Glutamatergic neuron (in vitro differentiated cells): ENCODE results near the gene SAMD14. TPM values are rescaled to one million over a fixed set of nuclear protein-coding genes. Genes with fewer than 3 reads are reported as not detected.

Source experiments
- DNase-seq: peaks from one replicate; pipeline ENCODE4 v3.0.0; 2022
- H3K27ac Mint-ChIP-seq: one replicate; pipeline ENCODE4 v1.8.0; 2020; ENCODE audit warnings: mild to moderate bottlenecking, mixed read lengths, inconsistent platforms; ENCODE audit not compliant: unreplicated experiment
- H3K27me3 Mint-ChIP-seq: one replicate; pipeline ENCODE4 v1.8.0; 2020; ENCODE audit warnings: mild to moderate bottlenecking, moderate library complexity, mixed read lengths, inconsistent platforms; ENCODE audit not compliant: unreplicated experiment
- H3K36me3 Mint-ChIP-seq: one replicate; pipeline ENCODE4 v1.8.0; 2020; ENCODE audit warnings: mild to moderate bottlenecking, mixed read lengths, inconsistent platforms; ENCODE audit not compliant: unreplicated experiment
- H3K4me1 Mint-ChIP-seq: one replicate; pipeline ENCODE4 v1.8.0; 2020; ENCODE audit warnings: mild to moderate bottlenecking, low read depth, mixed read lengths, inconsistent platforms; ENCODE audit not compliant: unreplicated experiment
- H3K4me3 Mint-ChIP-seq: one replicate; pipeline ENCODE4 v1.8.0; 2020; ENCODE audit warnings: mild to moderate bottlenecking, mixed read lengths, inconsistent platforms; ENCODE audit not compliant: unreplicated experiment
- H3K9me3 Mint-ChIP-seq: one replicate; pipeline ENCODE4 v1.8.0; 2020; ENCODE audit warnings: mild to moderate bottlenecking, moderate library complexity, mixed read lengths, inconsistent platforms; ENCODE audit not compliant: unreplicated experiment
- total RNA-seq: library from RNA; stranded (reverse); fragmentation: NEBNext Ultra II Directional; extraction: Animal tissue kit (Norgen Biotek cat#: 25700); gene quantifications from one replicate; pipeline ENCODE4 v1.2.1, GENCODE V29; 2021; ENCODE audit not compliant: unreplicated experiment
- TF ChIP-seq, protein P1 (sequence below): fragments of 200-600 bp; sonication (generic); IDR thresholded peaks from one replicate; pipeline ENCODE4 v1.5.0; 2021; ENCODE audit not compliant: partially characterized antibody, unreplicated experiment

Gene SAMD14
- total RNA-seq, 1 donor from 2014 or later: 95.0 TPM

GRCh38 chr17:50087246-50087911, 42.6 kb downstream of the SAMD14 start:
- Mint-ChIP-seq H3K27me3 (no peaks in the 10 kb centered on the region), H3K4me1 (no peaks in the 10 kb centered on the region), H3K4me3 (peak overlapping the region; percentile 11), H3K36me3 (no peaks in the 10 kb centered on the region), H3K9me3 (peaks cover 1% of the 10 kb centered on the region), H3K27ac (no peak overlapping the region)
- DNase-seq: peak; percentile 86
- TF ChIP-seq, protein P1, sequence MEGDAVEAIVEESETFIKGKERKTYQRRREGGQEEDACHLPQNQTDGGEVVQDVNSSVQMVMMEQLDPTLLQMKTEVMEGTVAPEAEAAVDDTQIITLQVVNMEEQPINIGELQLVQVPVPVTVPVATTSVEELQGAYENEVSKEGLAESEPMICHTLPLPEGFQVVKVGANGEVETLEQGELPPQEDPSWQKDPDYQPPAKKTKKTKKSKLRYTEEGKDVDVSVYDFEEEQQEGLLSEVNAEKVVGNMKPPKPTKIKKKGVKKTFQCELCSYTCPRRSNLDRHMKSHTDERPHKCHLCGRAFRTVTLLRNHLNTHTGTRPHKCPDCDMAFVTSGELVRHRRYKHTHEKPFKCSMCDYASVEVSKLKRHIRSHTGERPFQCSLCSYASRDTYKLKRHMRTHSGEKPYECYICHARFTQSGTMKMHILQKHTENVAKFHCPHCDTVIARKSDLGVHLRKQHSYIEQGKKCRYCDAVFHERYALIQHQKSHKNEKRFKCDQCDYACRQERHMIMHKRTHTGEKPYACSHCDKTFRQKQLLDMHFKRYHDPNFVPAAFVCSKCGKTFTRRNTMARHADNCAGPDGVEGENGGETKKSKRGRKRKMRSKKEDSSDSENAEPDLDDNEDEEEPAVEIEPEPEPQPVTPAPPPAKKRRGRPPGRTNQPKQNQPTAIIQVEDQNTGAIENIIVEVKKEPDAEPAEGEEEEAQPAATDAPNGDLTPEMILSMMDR: peak; percentile 97

GRCh38 chr17:50081757-50082156, 48.2 kb downstream of the SAMD14 start:
- no peak for DNase-seq
- Mint-ChIP-seq H3K4me1 (peaks cover 26% of the 10 kb centered on the region), H3K9me3 (peaks cover 4% of the 10 kb centered on the region), H3K27ac (no peak overlapping the region), H3K36me3 (no peaks in the 10 kb centered on the region), H3K27me3 (peaks cover 14% of the 10 kb centered on the region), H3K4me3 (no peak overlapping the region)
- TF ChIP-seq, protein P1: no peak

GRCh38 chr17:50080827-50081226, 49.1 kb downstream of the SAMD14 start:
- Mint-ChIP-seq H3K27ac (peak overlapping the region; percentile 29), H3K36me3 (no peaks in the 10 kb centered on the region), H3K4me3 (peak overlapping the region; percentile 5), H3K9me3 (peaks cover 4% of the 10 kb centered on the region), H3K4me1 (peaks cover 26% of the 10 kb centered on the region), H3K27me3 (peaks cover 16% of the 10 kb centered on the region)
- no peak for DNase-seq
- TF ChIP-seq, protein P1: no peak

DNA sequence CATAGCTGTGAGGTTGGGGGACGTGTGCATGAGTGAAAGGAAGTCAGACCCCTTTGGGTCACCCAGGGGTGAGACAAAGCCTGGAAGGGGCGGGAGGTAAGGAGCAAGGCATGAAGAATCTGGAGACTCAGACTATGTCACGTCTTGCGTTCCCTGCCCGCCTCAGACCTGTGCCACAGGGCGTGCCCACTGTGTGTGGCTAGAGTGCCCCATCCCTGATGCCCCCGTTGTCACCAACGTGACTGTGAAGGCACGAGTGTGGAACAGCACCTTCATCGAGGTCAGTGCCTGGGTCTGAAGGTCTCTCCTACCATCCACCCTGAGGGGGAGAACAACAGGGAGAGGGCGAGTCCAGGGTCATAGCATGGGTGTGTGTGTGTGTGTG, 49.9 kb downstream of the SAMD14 start:
- TF ChIP-seq, protein P1: no peak
- Mint-ChIP-seq H3K27ac (no peak overlapping the region), H3K36me3 (no peaks in the 10 kb centered on the region), H3K4me3 (no peak overlapping the region), H3K27me3 (peaks cover 16% of the 10 kb centered on the region), H3K4me1 (peaks cover 26% of the 10 kb centered on the region), H3K9me3 (peaks cover 4% of the 10 kb centered on the region)
- DNase-seq: no peak

DNA sequence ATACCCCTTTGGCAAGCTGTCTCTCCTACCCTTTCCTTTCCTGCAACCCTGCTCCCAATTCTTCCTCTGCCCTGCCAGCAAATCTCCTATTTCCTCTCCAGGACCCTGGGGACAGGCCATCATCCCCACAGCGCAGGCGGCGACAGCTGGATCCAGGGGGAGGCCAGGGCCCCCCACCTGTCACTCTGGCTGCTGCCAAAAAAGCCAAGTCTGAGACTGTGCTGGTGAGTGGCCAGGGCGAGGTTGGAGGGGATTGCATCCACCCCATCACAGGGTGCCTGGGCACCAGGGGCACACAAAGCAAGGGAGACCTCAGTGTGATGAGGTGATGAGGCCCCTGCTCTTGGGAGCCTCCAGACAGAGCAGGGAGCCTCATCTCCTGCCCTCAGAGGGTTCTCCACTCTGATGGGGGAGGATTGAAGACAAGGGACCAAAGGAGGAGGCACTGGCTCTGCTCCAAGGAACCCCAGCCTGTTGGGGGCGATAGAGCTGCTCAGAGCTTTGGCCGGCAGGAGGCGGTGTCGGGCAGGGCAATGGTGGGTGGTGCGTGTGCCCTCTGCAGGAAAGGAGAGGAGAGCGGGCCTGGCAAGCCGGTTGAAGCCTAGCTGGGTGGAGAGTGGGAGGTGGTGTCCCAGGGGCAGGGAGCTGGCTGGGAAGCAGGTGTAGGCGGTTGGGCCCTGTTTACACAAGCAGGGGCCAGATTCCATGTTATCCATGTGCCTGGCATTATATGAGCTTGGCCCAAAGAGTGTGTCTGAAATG, 50.4 kb downstream of the SAMD14 start:
- Mint-ChIP-seq H3K27me3 (peaks cover 16% of the 10 kb centered on the region), H3K36me3 (no peaks in the 10 kb centered on the region), H3K4me3 (peak overlapping the region; percentile 36), H3K4me1 (peaks cover 26% of the 10 kb centered on the region), H3K27ac (peak overlapping the region; percentile 49), H3K9me3 (peaks cover 8% of the 10 kb centered on the region)
- TF ChIP-seq, protein P1: no peak
- DNase-seq: peak; percentile 62
